GM23338 (cell line): Measurements from ENCODE around the gene SRPX. TPM values are rescaled to one million over a fixed set of nuclear protein-coding genes. Genes with fewer than 3 reads are reported as not detected.

Experiments used
- ATAC-seq: fragments of 200-7000 bp; cut with Tn5 transposase; 3 replicates; pipeline ENCODE4 v1.9.1; 2020
- DNase-seq: peaks from one replicate; pipeline ENCODE4 v3.0.0-alpha.2; 2015; ENCODE audit warnings: low spot score
- H2AFZ ChIP-seq: fragments of 200-600 bp; sonication (generic); 2 replicates; pipeline ENCODE4 v1.8.0; 2016; ENCODE audit warnings: antibody characterized with exemption, mild to moderate bottlenecking, moderate library complexity
- H3F3A ChIP-seq: fragments of 200-600 bp; sonication (generic); replicated peaks from 2 replicates; pipeline ENCODE4 v1.8.0; 2017; ENCODE audit warnings: antibody characterized with exemption, mixed run types, low read depth
- H3K27ac ChIP-seq: fragments of 200-600 bp; sonication (generic); 2 replicates; pipeline ENCODE4 v1.6.1; 2016; ENCODE audit warnings: low read depth
- H3K27me3 ChIP-seq: fragments of 200-600 bp; sonication (generic); 2 replicates; pipeline ENCODE4 v1.8.0; 2016; ENCODE audit warnings: mild to moderate bottlenecking, mixed run types, moderate library complexity; ENCODE audit not compliant: insufficient read depth
- H3K36me3 ChIP-seq: fragments of 200-600 bp; sonication (generic); 2 replicates; pipeline ENCODE4 v1.8.0; 2016; ENCODE audit warnings: mild to moderate bottlenecking; ENCODE audit not compliant: insufficient read depth
- H3K4me1 ChIP-seq: fragments of 200-600 bp; sonication (generic); 2 replicates; pipeline ENCODE4 v1.8.0; 2016; ENCODE audit warnings: mild to moderate bottlenecking, moderate library complexity; ENCODE audit not compliant: insufficient read depth
- H3K4me2 ChIP-seq: fragments of 200-600 bp; sonication (generic); 2 replicates; pipeline ENCODE4 v1.7.1; 2017; ENCODE audit warnings: mixed run types
- H3K4me3 ChIP-seq: fragments of 200-600 bp; sonication (generic); 2 replicates; pipeline ENCODE4 v1.6.1; 2016; ENCODE audit warnings: mixed run types
- H3K79me2 ChIP-seq: fragments of 200-600 bp; sonication (generic); replicated peaks from 2 replicates; pipeline ENCODE4 v1.8.0; 2017; ENCODE audit warnings: mild to moderate bottlenecking; ENCODE audit not compliant: insufficient read depth
- H3K9me2 ChIP-seq: fragments of 200-600 bp; sonication (generic); 2 replicates; pipeline ENCODE4 v1.8.0; 2017; ENCODE audit not compliant: insufficient read depth
- H4K20me1 ChIP-seq: fragments of 200-600 bp; sonication (generic); replicated peaks from 2 replicates; pipeline ENCODE4 v1.8.0; 2017; ENCODE audit warnings: mild to moderate bottlenecking; ENCODE audit not compliant: insufficient read depth
- H3K27ac Mint-ChIP-seq: 2 replicates; pipeline ENCODE4 v1.8.0; 2020; ENCODE audit warnings: inconsistent platforms, mild to moderate bottlenecking, moderate library complexity, mixed read lengths
- H3K27me3 Mint-ChIP-seq: 3 replicates; pipeline ENCODE4 v1.8.0; 2022; ENCODE audit warnings: low read depth, mild to moderate bottlenecking, moderate library complexity, mixed read lengths, inconsistent platforms; ENCODE audit not compliant: insufficient read depth, poor library complexity
- H3K36me3 Mint-ChIP-seq: 3 replicates; pipeline ENCODE4 v1.8.0; 2021; ENCODE audit warnings: low read depth, mild to moderate bottlenecking, inconsistent platforms, moderate library complexity, mixed read lengths
- H3K4me1 Mint-ChIP-seq: 3 replicates; pipeline ENCODE4 v1.8.0; 2020; ENCODE audit warnings: mild to moderate bottlenecking, inconsistent platforms, mixed read lengths
- H3K4me3 Mint-ChIP-seq: 3 replicates; pipeline ENCODE4 v1.8.0; 2021; ENCODE audit warnings: moderate library complexity, mild to moderate bottlenecking, inconsistent platforms, mixed read lengths
- H3K9me3 Mint-ChIP-seq: 3 replicates; pipeline ENCODE4 v1.8.0; 2020; ENCODE audit warnings: moderate library complexity, mild to moderate bottlenecking, inconsistent platforms, mixed read lengths
- CREB1 ChIP-seq: fragments of 250-450 bp; sonication (Bioruptor Pico); IDR thresholded peaks from 2 replicates; pipeline ENCODE4 v1.5.0; 2020; ENCODE audit warnings: low read depth, mild to moderate bottlenecking, moderate library complexity
- CTCF ChIP-seq, 2 experiments: fragments of 200-600 bp in 1 of 2; sonication (generic) in 1 of 2; conservative IDR thresholded peaks; 2 replicates each; pipeline versions ENCODE4 v1.5.1 to v1.6.1; 2016 to 2017; ENCODE audit warnings: antibody characterized with exemption in 2 of 2, low read depth in 2 of 2, mild to moderate bottlenecking in 2 of 2, moderate library complexity in 1 of 2
- EZH2 ChIP-seq: fragments of 200-600 bp; sonication (generic); IDR thresholded peaks from one replicate; pipeline ENCODE4 v1.8.0; 2017; ENCODE audit warnings: antibody characterized with exemption, mild to moderate bottlenecking, low read depth; ENCODE audit not compliant: unreplicated experiment
- EZH2phosphoT487 ChIP-seq: fragments of 200-600 bp; sonication (generic); IDR thresholded peaks from one replicate; pipeline ENCODE4 v1.8.1; 2018; ENCODE audit warnings: antibody characterized with exemption; ENCODE audit not compliant: unreplicated experiment
- JUNB ChIP-seq: IDR thresholded peaks from one replicate; pipeline ENCODE4 v1.6.1; 2016; ENCODE audit warnings: antibody characterized with exemption; ENCODE audit not compliant: unreplicated experiment
- POLR2AphosphoS5 ChIP-seq: IDR thresholded peaks from 2 replicates; pipeline ENCODE4 v1.6.1; 2016; ENCODE audit warnings: antibody characterized with exemption, low read depth
- REST ChIP-seq: IDR thresholded peaks from one replicate; pipeline ENCODE4 v1.6.1; 2018; ENCODE audit warnings: antibody characterized with exemption; ENCODE audit not compliant: unreplicated experiment
- STAT1 ChIP-seq: IDR thresholded peaks from one replicate; pipeline ENCODE4 v1.6.1; 2016; ENCODE audit warnings: antibody characterized with exemption; ENCODE audit not compliant: unreplicated experiment
- ZNF114 ChIP-seq: fragments of 250-450 bp; sonication (Bioruptor Pico); IDR thresholded peaks from 2 replicates; pipeline ENCODE4 v1.5.0; 2020; ENCODE audit warnings: mild to moderate bottlenecking, moderate library complexity
- ZNF331 ChIP-seq: fragments of 250-450 bp; sonication (Bioruptor Pico); IDR thresholded peaks from 2 replicates; pipeline ENCODE4 v1.5.0; 2020; ENCODE audit warnings: low read depth, mild to moderate bottlenecking, moderate library complexity
- ZNF462 ChIP-seq: fragments of 250-450 bp; sonication (Bioruptor Pico); IDR thresholded peaks from 2 replicates; pipeline ENCODE4 v1.5.0; 2020; ENCODE audit warnings: mild to moderate bottlenecking, moderate library complexity
- polyA plus RNA-seq: library from polyadenylated mRNA; unstranded; fragments of >200 nt; fragmentation: Nextera tagmentation; extraction: Ambion mirVana; gene quantifications from 2 replicates; pipeline ENCODE4 v1.2.1, GENCODE V29; 2016
- total RNA-seq: library from RNA; depleted of rRNA; stranded (reverse); fragments of >200 nt; shearing (Covaris generic); gene quantifications from 2 replicates; pipeline ENCODE4 v1.2.3, GENCODE V29; 2014

SRPX gene
- total and polyA plus RNA-seq, 2 experiments from 2014 or later, result 14.3 to 16.9 TPM

- H3K36me3 Mint-ChIP-seq, result no peaks in the 10 kb centered on the region
- H3K36me3 ChIP-seq, result no peaks in the 10 kb centered on the region
- no peak for ATAC-seq
- H3K4me2 ChIP-seq, result no peak overlapping the region
- peaks cover 5% of the 10 kb centered on the region; the same call in 2 of the 3 replicates for H3K4me1 Mint-ChIP-seq
- H3K27ac Mint-ChIP-seq, result no peak overlapping the region
- no peaks in the 10 kb centered on the region for H4K20me1 ChIP-seq
- no peaks in the 10 kb centered on the region for H3K27me3 ChIP-seq
- H3K9me2 ChIP-seq, result no peaks in the 10 kb centered on the region
- H3K27me3 Mint-ChIP-seq, result no peaks in the 10 kb centered on the region
- no peak overlapping the region for H3K4me3 ChIP-seq
- no peak for TF ChIP-seq CREB1 (CRISPR knock-in tag)
- TF ChIP-seq JUNB, result no peak
- TF ChIP-seq ZNF462 (CRISPR knock-in tag), result no peak
- TF ChIP-seq REST, result no peak
- no peak for TF ChIP-seq ZNF114 (CRISPR knock-in tag)
- no peak for TF ChIP-seq STAT1
- no peak for TF ChIP-seq EZH2phosphoT487
- TF ChIP-seq CTCF (conservative IDR thresholded peaks at IDR 0.05; ENCODE audit: low read depth in 2 of 2), result no peak
- TF ChIP-seq POLR2AphosphoS5, result no peak
- no peak for TF ChIP-seq EZH2
- TF ChIP-seq ZNF331 (CRISPR knock-in tag), result no peak
- no peak overlapping the region for H3K4me3 Mint-ChIP-seq
- no peaks in the 10 kb centered on the region for H3F3A ChIP-seq
- H3K9me3 Mint-ChIP-seq, result no peaks in the 10 kb centered on the region
- no peaks in the 10 kb centered on the region; the same call in 1 of the 2 replicates for H3K4me1 ChIP-seq
- no peaks in the 10 kb centered on the region for H3K79me2 ChIP-seq
- DNase-seq, result no peak
- no peak overlapping the region for H3K27ac ChIP-seq
- no peak overlapping the region for H2AFZ ChIP-seq
These were observed 39.3 kb downstream of the SRPX start for GRCh38 chrX:38181357-38181756.
